Hepatocyte (in vitro differentiated cells): Measurements from ENCODE around the gene LILRA1. TPM values are rescaled to one million over a fixed set of nuclear protein-coding genes. Genes with fewer than 3 reads are reported as not detected.

Source experiments
- DNase-seq: peaks from one replicate; pipeline ENCODE4 v3.0.0-alpha.2; 2016; ENCODE audit warnings: low spot score
- H2AFZ ChIP-seq: fragments of 200-600 bp; sonication (generic); 2 replicates; pipeline ENCODE4 v1.6.0; 2016; ENCODE audit warnings: antibody characterized with exemption, mild to moderate bottlenecking
- H3K27ac ChIP-seq: fragments of 200-600 bp; sonication (generic); 2 replicates; pipeline ENCODE4 v1.5.1; 2016; ENCODE audit warnings: mild to moderate bottlenecking
- H3K27me3 ChIP-seq: fragments of 200-600 bp; sonication (generic); 2 replicates; pipeline ENCODE4 v1.6.1; 2016
- H3K36me3 ChIP-seq: fragments of 200-600 bp; sonication (generic); replicated peaks from 2 replicates; pipeline ENCODE4 v1.5.1; 2016; ENCODE audit warnings: low read depth; ENCODE audit not compliant: insufficient read depth
- H3K4me1 ChIP-seq: fragments of 200-600 bp; sonication (generic); 2 replicates; pipeline ENCODE4 v1.5.1; 2016; ENCODE audit warnings: mild to moderate bottlenecking, moderate library complexity; ENCODE audit not compliant: insufficient read depth
- H3K4me2 ChIP-seq: fragments of 200-600 bp; sonication (generic); 2 replicates; pipeline ENCODE4 v1.6.0; 2016
- H3K4me3 ChIP-seq: fragments of 200-600 bp; sonication (generic); 2 replicates; pipeline ENCODE4 v1.5.1; 2016; ENCODE audit warnings: mild to moderate bottlenecking
- H3K79me2 ChIP-seq: fragments of 200-600 bp; sonication (generic); 2 replicates; pipeline ENCODE4 v1.6.0; 2017; ENCODE audit warnings: mild to moderate bottlenecking
- H3K9me2 ChIP-seq: fragments of 200-600 bp; sonication (generic); replicated peaks from 2 replicates; pipeline ENCODE4 v1.6.0; 2017; ENCODE audit warnings: mild to moderate bottlenecking; ENCODE audit not compliant: insufficient read depth
- H3K9me3 ChIP-seq: fragments of 200-600 bp; sonication (generic); 2 replicates; pipeline ENCODE4 v1.5.1; 2016; ENCODE audit warnings: low read depth, mild to moderate bottlenecking
- H4K20me1 ChIP-seq: fragments of 200-600 bp; sonication (generic); 2 replicates; pipeline ENCODE4 v1.6.0; 2016; ENCODE audit warnings: mild to moderate bottlenecking; ENCODE audit not compliant: insufficient read depth, poor library complexity, severe bottlenecking
- EZH2 ChIP-seq: fragments of 200-600 bp; sonication (generic); IDR thresholded peaks from 2 replicates; pipeline ENCODE4 v1.6.1; 2016; ENCODE audit warnings: antibody characterized with exemption, mild to moderate bottlenecking, borderline replicate concordance
- WGBS: methylation state at CpG from one replicate; pipeline ENCODE4 v1.1.6; 2016; ENCODE audit warnings: low lambda C conversion rate; ENCODE audit errors: missing lambda C conversion rate; 5-methylcytosine and 5-hydroxymethylcytosine counted together
- microRNA-seq: library from miRNA; unstranded; fragments of <30 nt; microRNA quantifications from one replicate; pipeline ENCODE4, GENCODE V29; 2017
- polyA plus RNA-seq: library from polyadenylated mRNA; unstranded; fragments of >200 nt; fragmentation: Nextera tagmentation; extraction: Ambion mirVana; gene quantifications from 2 replicates; pipeline ENCODE4 v1.2.1, GENCODE V29; 2016
- small RNA-seq: library from RNA; depleted of rRNA; stranded (forward); fragments of <200 nt; gene quantifications from one replicate; pipeline ENCODE3, GENCODE V24; 2014
- total RNA-seq: library from RNA; depleted of rRNA; stranded (reverse); fragments of >200 nt; gene quantifications from 2 replicates; pipeline ENCODE4 v1.2.3, GENCODE V29; 2014
- TF ChIP-seq, protein P1 (sequence below): fragments of 200-600 bp; sonication (generic); IDR thresholded peaks from 2 replicates; pipeline ENCODE4 v1.5.1; 2016; ENCODE audit warnings: antibody characterized with exemption, mild to moderate bottlenecking; ENCODE audit not compliant: poor library complexity

The LILRA1 gene
- total and polyA plus RNA-seq, 2 experiments from 2014 or later = not detected

DNA sequence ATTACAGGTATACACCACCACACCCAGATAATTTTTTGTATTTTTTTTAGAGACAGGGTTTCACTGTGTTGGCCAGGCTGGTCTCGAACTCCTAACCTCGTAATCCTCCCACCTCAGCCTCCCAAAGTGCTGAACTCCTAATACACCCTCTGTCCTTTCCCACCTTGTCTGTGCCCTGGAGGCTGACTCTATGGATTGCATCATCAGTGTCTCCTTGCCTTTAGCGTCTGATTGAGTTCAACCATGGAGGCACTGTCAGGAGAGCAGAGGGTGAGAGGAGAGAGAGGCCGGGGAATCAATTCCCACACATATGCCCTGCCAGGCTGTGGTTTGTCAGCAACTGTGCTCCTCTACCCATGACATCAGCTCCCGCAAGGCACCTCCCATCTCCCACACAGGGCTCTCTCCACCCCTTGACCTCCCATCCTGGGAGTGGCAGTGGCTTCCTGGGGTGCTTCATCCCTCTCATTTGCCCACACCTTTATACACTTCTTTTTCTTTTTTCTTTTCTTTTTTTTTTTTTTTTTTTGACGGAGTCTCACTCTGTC, 56.8 kb downstream of the LILRA1 start:
- H3K27ac ChIP-seq = no peak overlapping the region
- H3K9me2 ChIP-seq = no peaks in the 10 kb centered on the region
- WGBS = 74% methylated on average over 5 of the region's 6 CpGs
- no peaks in the 10 kb centered on the region for H3K9me3 ChIP-seq
- no peaks in the 10 kb centered on the region for H3K4me1 ChIP-seq
- H3K27me3 ChIP-seq = no peaks in the 10 kb centered on the region
- H3K36me3 ChIP-seq = no peaks in the 10 kb centered on the region
- TF ChIP-seq, protein P1, sequence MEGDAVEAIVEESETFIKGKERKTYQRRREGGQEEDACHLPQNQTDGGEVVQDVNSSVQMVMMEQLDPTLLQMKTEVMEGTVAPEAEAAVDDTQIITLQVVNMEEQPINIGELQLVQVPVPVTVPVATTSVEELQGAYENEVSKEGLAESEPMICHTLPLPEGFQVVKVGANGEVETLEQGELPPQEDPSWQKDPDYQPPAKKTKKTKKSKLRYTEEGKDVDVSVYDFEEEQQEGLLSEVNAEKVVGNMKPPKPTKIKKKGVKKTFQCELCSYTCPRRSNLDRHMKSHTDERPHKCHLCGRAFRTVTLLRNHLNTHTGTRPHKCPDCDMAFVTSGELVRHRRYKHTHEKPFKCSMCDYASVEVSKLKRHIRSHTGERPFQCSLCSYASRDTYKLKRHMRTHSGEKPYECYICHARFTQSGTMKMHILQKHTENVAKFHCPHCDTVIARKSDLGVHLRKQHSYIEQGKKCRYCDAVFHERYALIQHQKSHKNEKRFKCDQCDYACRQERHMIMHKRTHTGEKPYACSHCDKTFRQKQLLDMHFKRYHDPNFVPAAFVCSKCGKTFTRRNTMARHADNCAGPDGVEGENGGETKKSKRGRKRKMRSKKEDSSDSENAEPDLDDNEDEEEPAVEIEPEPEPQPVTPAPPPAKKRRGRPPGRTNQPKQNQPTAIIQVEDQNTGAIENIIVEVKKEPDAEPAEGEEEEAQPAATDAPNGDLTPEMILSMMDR = no peak
- no peak for TF ChIP-seq EZH2
- H2AFZ ChIP-seq = no peak overlapping the region
- H3K4me2 ChIP-seq = no peak overlapping the region
- H3K79me2 ChIP-seq = no peaks in the 10 kb centered on the region
- no peak overlapping the region for H3K4me3 ChIP-seq
- DNase-seq = no peak
- H4K20me1 ChIP-seq = no peaks in the 10 kb centered on the region

Small RNA genes within 50 kb of the gene (microRNA-seq; reads per million reads assigned to microRNA genes)
- gene MIR8061 = not detected

Small RNA genes within 50 kb of the gene (small RNA-seq; reads per million reads assigned to genes)
- gene AC245036.2 = not detected
- gene AC245036.3 = not detected
- not detected for gene MIR8061

Other genes with a start within 250 kb of the LILRA1 start
- 0.20 and 3.9 TPM in 2 replicates for gene LAIR1, start 228.7 kb upstream of the LILRA1 start, total RNA-seq
- gene LAIR1, start 228.7 kb upstream of the LILRA1 start, polyA plus RNA-seq = 1.8 and 2.2 TPM in 2 replicates
- 7.0 and 7.1 TPM in 2 replicates for gene TTYH1, start 178.2 kb upstream of the LILRA1 start, total RNA-seq
- gene TTYH1, start 178.2 kb upstream of the LILRA1 start, polyA plus RNA-seq = 11.0 and 19.3 TPM in 2 replicates
- 36.6 and 40.9 TPM in 2 replicates for gene LENG8, start 144.4 kb upstream of the LILRA1 start, total RNA-seq
- gene LENG8, start 144.4 kb upstream of the LILRA1 start, polyA plus RNA-seq = 54.0 and 69.7 TPM in 2 replicates
- gene LENG9, start 129.9 kb upstream of the LILRA1 start, total RNA-seq = 3.1 and 7.9 TPM in 2 replicates
- gene LENG9, start 129.9 kb upstream of the LILRA1 start, polyA plus RNA-seq = 0.59 and 1.00 TPM in 2 replicates
- gene CDC42EP5, start 120.3 kb upstream of the LILRA1 start, total RNA-seq = 43.1 and 46.8 TPM in 2 replicates
- gene CDC42EP5, start 120.3 kb upstream of the LILRA1 start, polyA plus RNA-seq = 71.2 and 71.5 TPM in 2 replicates
- not detected in 2 replicates for gene LAIR2, start 90.8 kb upstream of the LILRA1 start, total RNA-seq
- gene LAIR2, start 90.8 kb upstream of the LILRA1 start, polyA plus RNA-seq = not detected in 2 replicates
- not detected in 2 replicates for gene LILRA2, start 19.8 kb upstream of the LILRA1 start, total RNA-seq
- not detected in 2 replicates for gene LILRA2, start 19.8 kb upstream of the LILRA1 start, polyA plus RNA-seq
- gene LILRB1, start 36.9 kb downstream of the LILRA1 start, total RNA-seq = not detected in 2 replicates
- gene LILRB1, start 36.9 kb downstream of the LILRA1 start, polyA plus RNA-seq = not detected in 2 replicates
- not detected in 2 replicates for gene LILRB4, start 69.4 kb downstream of the LILRA1 start, total RNA-seq
- gene LILRB4, start 69.4 kb downstream of the LILRA1 start, polyA plus RNA-seq = not detected in 2 replicates
- gene KIR3DL3, start 130.8 kb downstream of the LILRA1 start, total RNA-seq = not detected in 2 replicates
- not detected in 2 replicates for gene KIR3DL3, start 130.8 kb downstream of the LILRA1 start, polyA plus RNA-seq
- not detected in 2 replicates for gene KIR2DL3, start 144.9 kb downstream of the LILRA1 start, total RNA-seq
- not detected in 2 replicates for gene KIR2DL3, start 144.9 kb downstream of the LILRA1 start, polyA plus RNA-seq
- gene KIR2DL1, start 176.2 kb downstream of the LILRA1 start, total RNA-seq = not detected in 2 replicates
- gene KIR2DL1, start 176.2 kb downstream of the LILRA1 start, polyA plus RNA-seq = not detected in 2 replicates
- gene KIR2DL4, start 210.0 kb downstream of the LILRA1 start, total RNA-seq = not detected in 2 replicates
- not detected in 2 replicates for gene KIR2DL4, start 210.0 kb downstream of the LILRA1 start, polyA plus RNA-seq
- gene KIR3DL1, start 222.8 kb downstream of the LILRA1 start, total RNA-seq = not detected in 2 replicates
- not detected in 2 replicates for gene KIR3DL1, start 222.8 kb downstream of the LILRA1 start, polyA plus RNA-seq
- gene KIR2DS4, start 239.0 kb downstream of the LILRA1 start, total RNA-seq = not detected in 2 replicates
- not detected in 2 replicates for gene KIR2DS4, start 239.0 kb downstream of the LILRA1 start, polyA plus RNA-seq